ENCODE results near the gene ASB15. TPM values are rescaled to one million over a fixed set of nuclear protein-coding genes. Genes with fewer than 3 reads are reported as not detected.

The ASB15 gene
- total and polyA plus RNA-seq, 2 of the 13 experiments (the other 11 are each of a cell fraction or from before 2014, with no cell fraction given), result not detected

- intact Hi-C loops (cut with micrococcal nuclease; ENCODE audit: unreplicated experiment) (loop anchor here (10.0 kb wide), 1 partner anchor 134 kb away; no protein-coding TSS in a partner anchor), in situ Hi-C loops (cut with HindIII; ENCODE audit: extremely low pct_ligation_motif_present, low pct_unique_long_range_greater_than_20kb) (no loop called here)
- no peak for TF ChIP-seq ZNF274 (CRISPR knock-in tag; IDR thresholded peaks at IDR 0.05)
- no peak for TF ChIP-seq DR1 (CRISPR knock-in tag; IDR thresholded peaks at IDR 0.05)
- no peak for TF ChIP-seq ZSCAN5A (CRISPR knock-in tag; IDR thresholded peaks at IDR 0.05; ENCODE audit: borderline replicate concordance)
- no peak for TF ChIP-seq ZNF770 (CRISPR knock-in tag; IDR thresholded peaks at IDR 0.05)
- no peaks in the 10 kb centered on the region for H3K9me3 ChIP-seq (ENCODE audit: low read length)
- no peak overlapping the region for H3K4me2 ChIP-seq (ENCODE audit: low read depth, low read length)
- H3K9ac ChIP-seq (ENCODE audit: insufficient read depth, low read depth, low read length), result no peak overlapping the region
- no peak overlapping the region for H3K4me3 ChIP-seq (replicated peaks in 1 of 3; ENCODE audit: insufficient read depth in 1 of 3, low read depth in 2 of 3, low read length in 3 of 3)
- no peak overlapping the region for H2AFZ ChIP-seq (ENCODE audit: low read length)
- no peaks in the 10 kb centered on the region for H3K27me3 ChIP-seq (ENCODE audit: control insufficient read depth in 1 of 2, insufficient read depth in 2 of 2, low read length in 2 of 2)
- H3K4me1 ChIP-seq (ENCODE audit: insufficient read depth, low read length), result no peaks in the 10 kb centered on the region
- FAIRE-seq (no peak), ATAC-seq (no peak), DNase-seq (ENCODE audit: low spot score) (no peak)
- H3K36me3 ChIP-seq (replicated peaks in 1 of 2; ENCODE audit: control insufficient read depth in 1 of 2, insufficient read depth in 2 of 2, low read length in 2 of 2), result no peaks in the 10 kb centered on the region
- CTCF ChIA-PET (ENCODE audit: low intra/inter-chr PET ratio, low total read pairs), result no interaction called here
- no TSS peak for BruUV-seq (replicated peaks)
- no peaks in the 10 kb centered on the region for H3K79me2 ChIP-seq (ENCODE audit: insufficient read depth, low read length)
- H4K20me1 ChIP-seq (ENCODE audit: insufficient read depth, low read length), result no peaks in the 10 kb centered on the region
- H3K27ac ChIP-seq (ENCODE audit: extremely low read length, insufficient read depth, low read length), result no peak overlapping the region
- POLR2A ChIA-PET, result no interaction called here
- 0% methylated on average over 1 of the region's 1 CpG for WGBS (ENCODE audit: low lambda C conversion rate)
These were observed 27.7 kb downstream of the ASB15 start for GRCh38 chr7:123629281-123629680.

GRCh38 chr7:123632808-123633207, 31.2 kb downstream of the ASB15 start:
- 46% methylated on average over 2 of the region's 2 CpGs for WGBS (ENCODE audit: low lambda C conversion rate)
- Histone ChIP-seq H3K79me2 (ENCODE audit: insufficient read depth, low read length) (no peaks in the 10 kb centered on the region), H3K27ac (ENCODE audit: extremely low read length, insufficient read depth, low read length) (no peak overlapping the region), H4K20me1 (ENCODE audit: insufficient read depth, low read length) (no peaks in the 10 kb centered on the region), H3K27me3 (ENCODE audit: control insufficient read depth in 1 of 2, insufficient read depth in 2 of 2, low read length in 2 of 2) (no peaks in the 10 kb centered on the region), H3K9me3 (ENCODE audit: low read length) (no peaks in the 10 kb centered on the region), H2AFZ (ENCODE audit: low read length) (no peak overlapping the region), H3K36me3 (replicated peaks in 1 of 2; ENCODE audit: control insufficient read depth in 1 of 2, insufficient read depth in 2 of 2, low read length in 2 of 2) (no peaks in the 10 kb centered on the region), H3K4me1 (ENCODE audit: insufficient read depth, low read length) (no peaks in the 10 kb centered on the region), H3K9ac (ENCODE audit: insufficient read depth, low read depth, low read length) (no peak overlapping the region), H3K4me2 (ENCODE audit: low read depth, low read length) (no peak overlapping the region), H3K4me3 (replicated peaks in 1 of 3; ENCODE audit: insufficient read depth in 1 of 3, low read depth in 2 of 3, low read length in 3 of 3) (no peak overlapping the region)
- FAIRE-seq, result no peak
- no TSS peak for BruUV-seq (replicated peaks)
- peak; percentile 81 to 90 for TF ChIP-seq MAFK (conservative IDR thresholded peaks at IDR 0.05 in 1 of 2, IDR thresholded peaks at IDR 0.05 in 1 of 2; ENCODE audit: low read length in 2 of 2)
- TF ChIP-seq KDM5A (IDR thresholded peaks at IDR 0.05; ENCODE audit: borderline replicate concordance, low read length), result no peak
- TF ChIP-seq MAFF (IDR thresholded peaks at IDR 0.05; ENCODE audit: low read depth, low read length), result peak; percentile 82
- DNase-seq (ENCODE audit: low spot score), result no peak
- CTCF ChIA-PET (ENCODE audit: low intra/inter-chr PET ratio, low total read pairs), result no interaction called here
- POLR2A ChIA-PET, result no interaction called here
- ATAC-seq, result no peak
- in situ Hi-C loops (cut with HindIII; ENCODE audit: extremely low pct_ligation_motif_present, low pct_unique_long_range_greater_than_20kb) (loop anchor here (10.0 kb wide), 1 partner anchor 232 kb away; no protein-coding TSS in a partner anchor), intact Hi-C loops (cut with micrococcal nuclease; ENCODE audit: unreplicated experiment) (loop anchor here (5.0 kb wide), 1 partner anchor 164 kb away; no protein-coding TSS in a partner anchor)
